ENCODE data around the gene DRAP1. TPM values are rescaled to one million over a fixed set of nuclear protein-coding genes. Genes with fewer than 3 reads are reported as not detected.

DRAP1 gene
- total and polyA plus RNA-seq, 9 of the 15 experiments (the other 6 are each of a cell fraction or from before 2014, with no cell fraction given) = 9.6 to 200 (median 92.9) TPM

GRCh38 chr11:65919141-65919572, at the start of gene DRAP1 (continued):
- no peak for TF ChIP-seq FOXK1 (CRISPR knock-in tag; IDR thresholded peaks at IDR 0.05; ENCODE audit: borderline replicate concordance)
- TF ChIP-seq FOXO4 (CRISPR knock-in tag; IDR thresholded peaks at IDR 0.05) = no peak
- 0 out of 2 replicates have a peak, but pooled peaks have one; percentile 75 for TF ChIP-seq LARP7 (IDR thresholded peaks at IDR 0.05)
- TF ChIP-seq ARID3B (CRISPR knock-in tag; IDR thresholded peaks at IDR 0.05; ENCODE audit: borderline replicate concordance) = no peak
- no peak for TF ChIP-seq PRPF4 (IDR thresholded peaks at IDR 0.05; ENCODE audit: insufficient read depth, low read depth, low read length, poor library complexity, severe bottlenecking)
- no peak for TF ChIP-seq ZNF707 (CRISPR knock-in tag; conservative IDR thresholded peaks at IDR 0.05)
- no peak for TF ChIP-seq XRCC4 (IDR thresholded peaks at IDR 0.05; ENCODE audit: extremely low read depth, insufficient read depth, insufficient read length)
- peak; percentile 42 for TF ChIP-seq MBD2 (IDR thresholded peaks at IDR 0.05; ENCODE audit: borderline replicate concordance, low read depth)
- TF ChIP-seq FOS (IDR thresholded peaks at IDR 0.05; ENCODE audit: extremely low read depth, insufficient read length) = no peak
- TF ChIP-seq KDM5B (IDR thresholded peaks at IDR 0.05; ENCODE audit: insufficient replicate concordance, low read depth, low read length) = no peak
- peak; percentile 45; the same call in 1 of the 2 replicates for TF ChIP-seq BHLHE40 (IDR thresholded peaks at IDR 0.05; ENCODE audit: low read length)
- no peak for TF ChIP-seq ZNF407 (IDR thresholded peaks at IDR 0.05; ENCODE audit: low read depth)
- TF ChIP-seq SFPQ (IDR thresholded peaks at IDR 0.05; ENCODE audit: low read depth, low read length) = no peak
- TF ChIP-seq PRMT5 (CRISPR knock-in tag; IDR thresholded peaks at IDR 0.05) = no peak
- TF ChIP-seq POLR2AphosphoS5 (IDR thresholded peaks at IDR 0.05; ENCODE audit: control insufficient read depth, insufficient read depth, low read depth, low read length) = no peak
